K562 (cell line): ENCODE data around the gene SLCO2B1. TPM values are rescaled to one million over a fixed set of nuclear protein-coding genes. Genes with fewer than 3 reads are reported as not detected.

Experiments
- KDM1A ChIP-seq, 2 experiments: fragments of 450-650 bp; IDR thresholded peaks; 2 replicates each; pipeline ENCODE4 v1.6.1; 2016; ENCODE audit warnings: mild to moderate bottlenecking in 2 of 2
- NRF1 ChIP-seq, 2 experiments: fragments of 450-650 bp; IDR thresholded peaks in 1 of 2; conservative IDR thresholded peaks in 1 of 2; 2 replicates each; pipeline ENCODE4 v1.6.1; 2014; ENCODE audit warnings: mild to moderate bottlenecking in 2 of 2
- RAD51 ChIP-seq: fragments of 450-650 bp; IDR thresholded peaks from 2 replicates; pipeline ENCODE4 v1.7.1; 2016; ENCODE audit warnings: low read depth, mild to moderate bottlenecking, borderline replicate concordance
- TEAD4 ChIP-seq, 2 experiments: sonication (generic) in 1 of 2; formaldehyde crosslinking in 1 of 2; IDR thresholded peaks; 2 replicates each; pipeline versions ENCODE4 v1.6.1 to v1.8.0; 2012 to 2022; ENCODE audit warnings: borderline replicate concordance in 1 of 2, inconsistent platforms in 1 of 2, low read length in 1 of 2, mild to moderate bottlenecking in 1 of 2, missing genetic modification reagents in 1 of 2
- ZNF561 ChIP-seq: fragments of 450-650 bp; formaldehyde crosslinking; conservative IDR thresholded peaks from 2 replicates; pipeline ENCODE4 v1.4.0; 2020; ENCODE audit warnings: mild to moderate bottlenecking, moderate library complexity
- polyA plus RNA-seq, 8 experiments: library from polyadenylated mRNA; depleted of rRNA in 4 of 8; stranded (reverse) in 5 of 8; unstranded in 3 of 8; fragments of >200 nt; fragmentation: Nextera tagmentation in 2 of 8; fragmentation: Illumina TruSeq in 1 of 8; extraction: Ambion mirVana in 2 of 8; extraction: Trizol in 1 of 8; gene quantifications; 2 replicates each; pipeline versions ENCODE4 v1.2.1 to v1.2.3, GENCODE V29; 2011 to 2014; ENCODE audit warnings: inconsistent platforms in 1 of 8, missing spikeins in 1 of 8
- total RNA-seq, 7 experiments: library from RNA; depleted of rRNA in 6 of 7; stranded (reverse); fragments of >200 nt in 6 of 7; fragmentation: Illumina TruSeq in 2 of 7; extraction: Trizol in 2 of 7; gene quantifications; 2 replicates each; pipeline versions ENCODE4 v1.2.1 to v1.2.3, GENCODE V29; 2011 to 2021; ENCODE audit warnings: low replicate concordance in 1 of 7
- TF ChIP-seq, protein P1 (sequence below), 3 experiments: fragments of 200-800 bp in 1 of 3; fragments of 250-450 bp in 1 of 3; fragments of 450-650 bp in 1 of 3; sonication (Bioruptor Pico) in 1 of 3; sonication (Bioruptor generic) in 1 of 3; formaldehyde crosslinking in 1 of 3; IDR thresholded peaks; 2 replicates each; pipeline versions ENCODE4 v1.6.1 to v1.8.0; 2016 to 2022; ENCODE audit warnings: mild to moderate bottlenecking in 2 of 3, missing genetic modification characterization in 2 of 3, missing compliant biosample characterization in 1 of 3, moderate library complexity in 1 of 3
- TF ChIP-seq, protein P2 (sequence below): fragments of 250-450 bp; sonication (Bioruptor Pico); IDR thresholded peaks from 2 replicates; pipeline ENCODE4 v1.4.0; 2020
- TF ChIP-seq, protein P3 (sequence below): fragments of 200-800 bp; sonication (Bioruptor generic); IDR thresholded peaks from 2 replicates; pipeline ENCODE4 v1.6.1; 2017; ENCODE audit warnings: missing genetic modification characterization, missing compliant biosample characterization
- TF ChIP-seq, protein P4 (sequence below): IDR thresholded peaks from 2 replicates; pipeline ENCODE4 v1.6.1; 2014; ENCODE audit warnings: antibody characterized with exemption
- TF ChIP-seq, protein P5 (sequence below): sonication (generic); formaldehyde crosslinking; IDR thresholded peaks from 2 replicates; pipeline ENCODE4 v1.8.0; 2022; ENCODE audit warnings: mild to moderate bottlenecking, missing genetic modification reagents, borderline replicate concordance

SLCO2B1 gene
- total and polyA plus RNA-seq, 9 of the 15 experiments (the other 6 are each of a cell fraction or from before 2014, with no cell fraction given), result 0.70 to 14.7 (median 7.6) TPM

DNA sequence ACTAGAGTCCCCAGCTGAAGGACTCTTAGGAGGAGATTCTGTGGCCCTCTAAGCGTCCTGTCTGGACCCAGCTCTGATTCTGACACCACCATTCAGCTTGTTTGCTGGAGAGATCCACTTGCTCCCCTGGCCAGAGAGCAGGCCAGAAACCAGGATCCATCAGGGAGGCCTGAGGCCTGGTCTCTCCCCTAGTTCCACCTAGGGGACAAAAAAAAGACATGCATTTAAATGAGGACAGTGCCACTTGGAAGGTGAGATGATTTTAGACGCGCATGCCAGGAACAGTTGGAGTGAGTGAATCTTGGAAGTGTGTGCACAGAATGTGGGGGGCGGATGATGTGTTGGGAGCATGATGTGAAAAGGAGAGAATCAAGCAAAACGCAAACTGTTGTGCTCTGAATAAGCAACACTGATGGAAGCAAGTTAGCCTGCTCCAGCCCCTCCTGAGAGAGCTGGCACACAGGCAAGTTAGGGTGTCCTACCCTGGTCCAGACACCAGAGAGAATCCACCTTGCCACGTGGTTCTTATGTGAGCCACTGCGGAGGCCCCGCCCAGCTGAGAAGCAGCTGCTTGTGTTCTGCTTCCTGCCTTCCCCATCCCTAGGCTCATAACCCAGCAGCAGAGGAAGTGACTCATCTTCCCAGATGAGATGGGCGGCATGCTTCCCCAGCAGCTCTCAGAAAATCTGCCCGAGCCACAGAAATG lies 8.0 kb upstream of the SLCO2B1 start (continued):
- TF ChIP-seq, protein P1, sequence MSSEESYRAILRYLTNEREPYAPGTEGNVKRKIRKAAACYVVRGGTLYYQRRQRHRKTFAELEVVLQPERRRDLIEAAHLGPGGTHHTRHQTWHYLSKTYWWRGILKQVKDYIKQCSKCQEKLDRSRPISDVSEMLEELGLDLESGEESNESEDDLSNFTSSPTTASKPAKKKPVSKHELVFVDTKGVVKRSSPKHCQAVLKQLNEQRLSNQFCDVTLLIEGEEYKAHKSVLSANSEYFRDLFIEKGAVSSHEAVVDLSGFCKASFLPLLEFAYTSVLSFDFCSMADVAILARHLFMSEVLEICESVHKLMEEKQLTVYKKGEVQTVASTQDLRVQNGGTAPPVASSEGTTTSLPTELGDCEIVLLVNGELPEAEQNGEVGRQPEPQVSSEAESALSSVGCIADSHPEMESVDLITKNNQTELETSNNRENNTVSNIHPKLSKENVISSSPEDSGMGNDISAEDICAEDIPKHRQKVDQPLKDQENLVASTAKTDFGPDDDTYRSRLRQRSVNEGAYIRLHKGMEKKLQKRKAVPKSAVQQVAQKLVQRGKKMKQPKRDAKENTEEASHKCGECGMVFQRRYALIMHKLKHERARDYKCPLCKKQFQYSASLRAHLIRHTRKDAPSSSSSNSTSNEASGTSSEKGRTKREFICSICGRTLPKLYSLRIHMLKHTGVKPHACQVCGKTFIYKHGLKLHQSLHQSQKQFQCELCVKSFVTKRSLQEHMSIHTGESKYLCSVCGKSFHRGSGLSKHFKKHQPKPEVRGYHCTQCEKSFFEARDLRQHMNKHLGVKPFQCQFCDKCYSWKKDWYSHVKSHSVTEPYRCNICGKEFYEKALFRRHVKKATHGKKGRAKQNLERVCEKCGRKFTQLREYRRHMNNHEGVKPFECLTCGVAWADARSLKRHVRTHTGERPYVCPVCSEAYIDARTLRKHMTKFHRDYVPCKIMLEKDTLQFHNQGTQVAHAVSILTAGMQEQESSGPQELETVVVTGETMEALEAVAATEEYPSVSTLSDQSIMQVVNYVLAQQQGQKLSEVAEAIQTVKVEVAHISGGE (CRISPR knock-in tag; IDR thresholded peaks at IDR 0.05), result peak in 1 of 3 experiments; percentile 89; a peak in 3 of 6 replicates
- TF ChIP-seq, protein P2, sequence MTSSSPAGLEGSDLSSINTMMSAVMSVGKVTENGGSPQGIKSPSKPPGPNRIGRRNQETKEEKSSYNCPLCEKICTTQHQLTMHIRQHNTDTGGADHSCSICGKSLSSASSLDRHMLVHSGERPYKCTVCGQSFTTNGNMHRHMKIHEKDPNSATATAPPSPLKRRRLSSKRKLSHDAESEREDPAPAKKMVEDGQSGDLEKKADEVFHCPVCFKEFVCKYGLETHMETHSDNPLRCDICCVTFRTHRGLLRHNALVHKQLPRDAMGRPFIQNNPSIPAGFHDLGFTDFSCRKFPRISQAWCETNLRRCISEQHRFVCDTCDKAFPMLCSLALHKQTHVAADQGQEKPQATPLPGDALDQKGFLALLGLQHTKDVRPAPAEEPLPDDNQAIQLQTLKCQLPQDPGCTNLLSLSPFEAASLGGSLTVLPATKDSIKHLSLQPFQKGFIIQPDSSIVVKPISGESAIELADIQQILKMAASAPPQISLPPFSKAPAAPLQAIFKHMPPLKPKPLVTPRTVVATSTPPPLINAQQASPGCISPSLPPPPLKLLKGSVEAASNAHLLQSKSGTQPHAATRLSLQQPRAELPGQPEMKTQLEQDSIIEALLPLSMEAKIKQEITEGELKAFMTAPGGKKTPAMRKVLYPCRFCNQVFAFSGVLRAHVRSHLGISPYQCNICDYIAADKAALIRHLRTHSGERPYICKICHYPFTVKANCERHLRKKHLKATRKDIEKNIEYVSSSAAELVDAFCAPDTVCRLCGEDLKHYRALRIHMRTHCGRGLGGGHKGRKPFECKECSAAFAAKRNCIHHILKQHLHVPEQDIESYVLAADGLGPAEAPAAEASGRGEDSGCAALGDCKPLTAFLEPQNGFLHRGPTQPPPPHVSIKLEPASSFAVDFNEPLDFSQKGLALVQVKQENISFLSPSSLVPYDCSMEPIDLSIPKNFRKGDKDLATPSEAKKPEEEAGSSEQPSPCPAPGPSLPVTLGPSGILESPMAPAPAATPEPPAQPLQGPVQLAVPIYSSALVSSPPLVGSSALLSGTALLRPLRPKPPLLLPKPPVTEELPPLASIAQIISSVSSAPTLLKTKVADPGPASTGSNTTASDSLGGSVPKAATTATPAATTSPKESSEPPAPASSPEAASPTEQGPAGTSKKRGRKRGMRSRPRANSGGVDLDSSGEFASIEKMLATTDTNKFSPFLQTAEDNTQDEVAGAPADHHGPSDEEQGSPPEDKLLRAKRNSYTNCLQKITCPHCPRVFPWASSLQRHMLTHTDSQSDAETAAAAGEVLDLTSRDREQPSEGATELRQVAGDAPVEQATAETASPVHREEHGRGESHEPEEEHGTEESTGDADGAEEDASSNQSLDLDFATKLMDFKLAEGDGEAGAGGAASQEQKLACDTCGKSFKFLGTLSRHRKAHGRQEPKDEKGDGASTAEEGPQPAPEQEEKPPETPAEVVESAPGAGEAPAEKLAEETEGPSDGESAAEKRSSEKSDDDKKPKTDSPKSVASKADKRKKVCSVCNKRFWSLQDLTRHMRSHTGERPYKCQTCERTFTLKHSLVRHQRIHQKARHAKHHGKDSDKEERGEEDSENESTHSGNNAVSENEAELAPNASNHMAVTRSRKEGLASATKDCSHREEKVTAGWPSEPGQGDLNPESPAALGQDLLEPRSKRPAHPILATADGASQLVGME (CRISPR knock-in tag), result peak; percentile 67; the same call in 1 of the 2 replicates
- no peak for TF ChIP-seq ZNF561 (CRISPR knock-in tag)
- peak; percentile 60 for TF ChIP-seq RAD51
- peak; percentile 29 to 50; a peak in 2 of 4 replicates for TF ChIP-seq NRF1 (conservative IDR thresholded peaks at IDR 0.05 in 1 of 2, IDR thresholded peaks at IDR 0.05 in 1 of 2)
- peak in 1 of 2 experiments; percentile 57; a peak in 1 of 4 replicates for TF ChIP-seq KDM1A (IDR thresholded peaks at IDR 0.05)
- TF ChIP-seq, protein P3, sequence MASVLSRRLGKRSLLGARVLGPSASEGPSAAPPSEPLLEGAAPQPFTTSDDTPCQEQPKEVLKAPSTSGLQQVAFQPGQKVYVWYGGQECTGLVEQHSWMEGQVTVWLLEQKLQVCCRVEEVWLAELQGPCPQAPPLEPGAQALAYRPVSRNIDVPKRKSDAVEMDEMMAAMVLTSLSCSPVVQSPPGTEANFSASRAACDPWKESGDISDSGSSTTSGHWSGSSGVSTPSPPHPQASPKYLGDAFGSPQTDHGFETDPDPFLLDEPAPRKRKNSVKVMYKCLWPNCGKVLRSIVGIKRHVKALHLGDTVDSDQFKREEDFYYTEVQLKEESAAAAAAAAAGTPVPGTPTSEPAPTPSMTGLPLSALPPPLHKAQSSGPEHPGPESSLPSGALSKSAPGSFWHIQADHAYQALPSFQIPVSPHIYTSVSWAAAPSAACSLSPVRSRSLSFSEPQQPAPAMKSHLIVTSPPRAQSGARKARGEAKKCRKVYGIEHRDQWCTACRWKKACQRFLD (CRISPR knock-in tag), result no peak
- TF ChIP-seq, protein P4, sequence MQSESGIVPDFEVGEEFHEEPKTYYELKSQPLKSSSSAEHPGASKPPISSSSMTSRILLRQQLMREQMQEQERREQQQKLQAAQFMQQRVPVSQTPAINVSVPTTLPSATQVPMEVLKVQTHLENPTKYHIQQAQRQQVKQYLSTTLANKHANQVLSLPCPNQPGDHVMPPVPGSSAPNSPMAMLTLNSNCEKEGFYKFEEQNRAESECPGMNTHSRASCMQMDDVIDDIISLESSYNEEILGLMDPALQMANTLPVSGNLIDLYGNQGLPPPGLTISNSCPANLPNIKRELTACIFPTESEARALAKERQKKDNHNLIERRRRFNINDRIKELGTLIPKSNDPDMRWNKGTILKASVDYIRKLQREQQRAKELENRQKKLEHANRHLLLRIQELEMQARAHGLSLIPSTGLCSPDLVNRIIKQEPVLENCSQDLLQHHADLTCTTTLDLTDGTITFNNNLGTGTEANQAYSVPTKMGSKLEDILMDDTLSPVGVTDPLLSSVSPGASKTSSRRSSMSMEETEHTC, result peak; percentile 55; the same call in 1 of the 2 replicates
- TF ChIP-seq, protein P5, sequence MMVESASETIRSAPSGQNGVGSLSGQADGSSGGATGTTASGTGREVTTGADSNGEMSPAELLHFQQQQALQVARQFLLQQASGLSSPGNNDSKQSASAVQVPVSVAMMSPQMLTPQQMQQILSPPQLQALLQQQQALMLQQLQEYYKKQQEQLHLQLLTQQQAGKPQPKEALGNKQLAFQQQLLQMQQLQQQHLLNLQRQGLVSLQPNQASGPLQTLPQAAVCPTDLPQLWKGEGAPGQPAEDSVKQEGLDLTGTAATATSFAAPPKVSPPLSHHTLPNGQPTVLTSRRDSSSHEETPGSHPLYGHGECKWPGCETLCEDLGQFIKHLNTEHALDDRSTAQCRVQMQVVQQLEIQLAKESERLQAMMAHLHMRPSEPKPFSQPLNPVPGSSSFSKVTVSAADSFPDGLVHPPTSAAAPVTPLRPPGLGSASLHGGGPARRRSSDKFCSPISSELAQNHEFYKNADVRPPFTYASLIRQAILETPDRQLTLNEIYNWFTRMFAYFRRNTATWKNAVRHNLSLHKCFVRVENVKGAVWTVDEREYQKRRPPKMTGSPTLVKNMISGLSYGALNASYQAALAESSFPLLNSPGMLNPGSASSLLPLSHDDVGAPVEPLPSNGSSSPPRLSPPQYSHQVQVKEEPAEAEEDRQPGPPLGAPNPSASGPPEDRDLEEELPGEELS (CRISPR knock-in tag), result no peak
- peak; percentile 23; the same call in 1 of the 2 replicates for TF ChIP-seq TEAD4 (IDR thresholded peaks at IDR 0.05; ENCODE audit: low read length)
- no peak for TF ChIP-seq TEAD4 (CRISPR knock-in tag; IDR thresholded peaks at IDR 0.05; ENCODE audit: borderline replicate concordance)
